Smooth muscle cell (in vitro differentiated cells): ENCODE measurements around the gene RNF141. TPM values are rescaled to one million over a fixed set of nuclear protein-coding genes. Genes with fewer than 3 reads are reported as not detected.

ENCODE experiments used
- DNase-seq: peaks from one replicate; lab custom pipeline; 2025; ENCODE audit not compliant: unreplicated experiment; lab: John Stamatoyannopoulos, UW
- H2AFZ ChIP-seq: fragments of 200-600 bp; sonication (generic); 2 replicates; pipeline ENCODE4 v1.6.0; 2016; ENCODE audit warnings: antibody characterized with exemption, low read depth, mild to moderate bottlenecking
- H3F3A ChIP-seq: fragments of 200-600 bp; sonication (generic); 2 replicates; pipeline ENCODE4 v1.6.0; 2017; ENCODE audit warnings: antibody characterized with exemption, low read depth
- H3K27ac ChIP-seq: fragments of 200-600 bp; sonication (generic); 2 replicates; pipeline ENCODE4 v1.5.1; 2016; ENCODE audit warnings: low read depth, mild to moderate bottlenecking
- H3K27me3 ChIP-seq: fragments of 200-600 bp; sonication (generic); 2 replicates; pipeline ENCODE4 v1.6.1; 2016; ENCODE audit warnings: low read depth, mild to moderate bottlenecking
- H3K36me3 ChIP-seq: fragments of 200-600 bp; sonication (generic); 2 replicates; pipeline ENCODE4 v1.5.1; 2016; ENCODE audit warnings: low read depth
- H3K4me1 ChIP-seq: fragments of 200-600 bp; sonication (generic); 2 replicates; pipeline ENCODE4 v1.5.1; 2016; ENCODE audit warnings: low read depth
- H3K4me2 ChIP-seq: fragments of 200-600 bp; sonication (generic); 2 replicates; pipeline ENCODE4 v1.6.0; 2016; ENCODE audit warnings: mild to moderate bottlenecking
- H3K4me3 ChIP-seq: fragments of 200-600 bp; sonication (generic); 2 replicates; pipeline ENCODE4 v1.5.1; 2016; ENCODE audit warnings: mild to moderate bottlenecking
- H3K79me2 ChIP-seq: fragments of 200-600 bp; sonication (generic); 2 replicates; pipeline ENCODE4 v1.6.0; 2016; ENCODE audit warnings: low read depth, mild to moderate bottlenecking
- H3K9ac ChIP-seq: fragments of 200-600 bp; sonication (generic); 2 replicates; pipeline ENCODE4 v1.6.0; 2016; ENCODE audit warnings: low read depth
- H3K9me3 ChIP-seq: fragments of 200-600 bp; sonication (generic); replicated peaks from 2 replicates; pipeline ENCODE4 v1.5.1; 2016; ENCODE audit warnings: low read depth
- H4K20me1 ChIP-seq: fragments of 200-600 bp; sonication (generic); 2 replicates; pipeline ENCODE4 v1.6.0; 2016; ENCODE audit warnings: low read depth
- WGBS: methylation state at CpG from one replicate; pipeline ENCODE4 v1.1.7; 2016; ENCODE audit warnings: low lambda C conversion rate; 5-methylcytosine and 5-hydroxymethylcytosine counted together
- polyA plus RNA-seq: library from polyadenylated mRNA; unstranded; fragments of >200 nt; fragmentation: Nextera tagmentation; extraction: Ambion mirVana; gene quantifications from 2 replicates; pipeline ENCODE4 v1.2.1, GENCODE V29; 2016
- total RNA-seq: library from RNA; depleted of rRNA; stranded (reverse); fragments of >200 nt; gene quantifications from 2 replicates; pipeline ENCODE4 v1.2.3, GENCODE V29; 2014
- TF ChIP-seq, protein P1 (sequence below): fragments of 200-600 bp; sonication (generic); IDR thresholded peaks from 2 replicates; pipeline ENCODE4 v1.5.1; 2017; ENCODE audit warnings: borderline replicate concordance, mild to moderate bottlenecking, antibody characterized with exemption; ENCODE audit not compliant: insufficient read depth, poor library complexity, severe bottlenecking

The RNF141 gene
- total and polyA plus RNA-seq, 2 experiments from 2014 or later: 16.2 to 24.4 TPM

DNA sequence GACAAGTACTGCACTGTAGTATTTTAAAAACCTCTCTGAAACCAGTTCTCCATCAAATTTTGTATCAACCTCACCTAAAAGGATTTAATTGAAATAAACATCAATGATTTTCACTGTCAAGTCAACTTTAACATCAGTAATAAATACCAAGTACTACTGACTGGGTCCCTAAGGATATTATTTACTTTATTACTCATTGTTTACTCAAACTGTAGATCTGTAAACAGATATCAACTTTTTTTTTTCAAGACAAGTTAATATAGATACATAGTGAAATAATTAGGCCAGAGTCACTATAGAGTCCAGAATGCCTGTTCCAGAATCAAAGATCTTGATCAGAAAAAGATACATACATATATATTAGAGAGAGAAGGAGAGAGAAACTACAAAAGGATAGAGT is 1.6 kb downstream of the RNF141 start:
- Histone ChIP-seq H3K36me3 (no peaks in the 10 kb centered on the region), H3K9ac (no peak overlapping the region), H3K79me2 (peaks cover 28% of the 10 kb centered on the region), H4K20me1 (peaks cover 8% of the 10 kb centered on the region), H3K9me3 (no peaks in the 10 kb centered on the region), H3K27ac (no peak overlapping the region), H2AFZ (no peak overlapping the region), H3K4me3 (no peak overlapping the region), H3K4me2 (peak overlapping the region; percentile 92), H3K4me1 (peaks cover 6% of the 10 kb centered on the region), H3F3A (no peaks in the 10 kb centered on the region), H3K27me3 (no peaks in the 10 kb centered on the region)
- DNase-seq: no peak
- TF ChIP-seq, protein P1, sequence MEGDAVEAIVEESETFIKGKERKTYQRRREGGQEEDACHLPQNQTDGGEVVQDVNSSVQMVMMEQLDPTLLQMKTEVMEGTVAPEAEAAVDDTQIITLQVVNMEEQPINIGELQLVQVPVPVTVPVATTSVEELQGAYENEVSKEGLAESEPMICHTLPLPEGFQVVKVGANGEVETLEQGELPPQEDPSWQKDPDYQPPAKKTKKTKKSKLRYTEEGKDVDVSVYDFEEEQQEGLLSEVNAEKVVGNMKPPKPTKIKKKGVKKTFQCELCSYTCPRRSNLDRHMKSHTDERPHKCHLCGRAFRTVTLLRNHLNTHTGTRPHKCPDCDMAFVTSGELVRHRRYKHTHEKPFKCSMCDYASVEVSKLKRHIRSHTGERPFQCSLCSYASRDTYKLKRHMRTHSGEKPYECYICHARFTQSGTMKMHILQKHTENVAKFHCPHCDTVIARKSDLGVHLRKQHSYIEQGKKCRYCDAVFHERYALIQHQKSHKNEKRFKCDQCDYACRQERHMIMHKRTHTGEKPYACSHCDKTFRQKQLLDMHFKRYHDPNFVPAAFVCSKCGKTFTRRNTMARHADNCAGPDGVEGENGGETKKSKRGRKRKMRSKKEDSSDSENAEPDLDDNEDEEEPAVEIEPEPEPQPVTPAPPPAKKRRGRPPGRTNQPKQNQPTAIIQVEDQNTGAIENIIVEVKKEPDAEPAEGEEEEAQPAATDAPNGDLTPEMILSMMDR: no peak

- H3K9me3 ChIP-seq: no peaks in the 10 kb centered on the region
- no peak overlapping the region for H3K27ac ChIP-seq
- no peak overlapping the region for H3K9ac ChIP-seq
- H3K27me3 ChIP-seq: no peaks in the 10 kb centered on the region
- H3K36me3 ChIP-seq: no peaks in the 10 kb centered on the region
- no peak overlapping the region for H3K4me2 ChIP-seq
- H3K4me1 ChIP-seq: peaks cover 6% of the 10 kb centered on the region
- peaks cover 28% of the 10 kb centered on the region for H3K79me2 ChIP-seq
- WGBS: 74% methylated on average over 1 of the region's 1 CpG
- TF ChIP-seq, protein P1: no peak
- H3F3A ChIP-seq: no peaks in the 10 kb centered on the region
- DNase-seq: no peak
- H4K20me1 ChIP-seq: peaks cover 8% of the 10 kb centered on the region
- H3K4me3 ChIP-seq: no peak overlapping the region
- H2AFZ ChIP-seq: no peak overlapping the region
These were observed 2.1 kb downstream of the RNF141 start for GRCh38 chr11:10538924-10539323.

GRCh38 chr11:10537600-10537999 is 3.4 kb downstream of the RNF141 start:
- no peak overlapping the region for H3K9ac ChIP-seq
- H2AFZ ChIP-seq: no peak overlapping the region
- peaks cover 28% of the 10 kb centered on the region for H3K79me2 ChIP-seq

DNA sequence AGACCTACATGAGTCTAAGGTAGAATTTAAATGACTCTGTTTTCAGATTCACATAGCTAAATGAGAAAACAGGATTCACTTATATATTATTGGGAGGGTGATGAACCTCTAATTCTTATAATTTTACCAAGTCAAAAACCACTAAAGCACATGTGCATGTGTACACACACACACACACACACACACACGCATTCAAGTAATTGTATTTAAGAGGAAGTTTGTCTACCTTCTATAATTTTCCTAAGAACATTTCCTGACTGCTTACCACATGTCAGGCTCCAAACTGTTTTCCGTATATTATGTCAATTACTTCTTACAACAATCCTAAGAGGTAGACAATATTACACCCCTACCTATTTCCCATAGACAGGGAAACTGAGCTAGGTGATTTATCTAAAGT is 6.7 kb downstream of the RNF141 start:
- H3K4me3 ChIP-seq: no peak overlapping the region
- no peaks in the 10 kb centered on the region for H3K9me3 ChIP-seq
- no peak overlapping the region for H3K4me2 ChIP-seq
- H3K36me3 ChIP-seq: peaks cover 6% of the 10 kb centered on the region
- no peak overlapping the region for H3K27ac ChIP-seq
- H3K4me1 ChIP-seq: no peaks in the 10 kb centered on the region
- H3K9ac ChIP-seq: no peak overlapping the region
- H3K27me3 ChIP-seq: no peaks in the 10 kb centered on the region
- peaks cover 21% of the 10 kb centered on the region for H3K79me2 ChIP-seq
- DNase-seq: no peak
- 93% methylated on average over 2 of the region's 2 CpGs for WGBS
- H4K20me1 ChIP-seq: peaks cover 8% of the 10 kb centered on the region
- TF ChIP-seq, protein P1: no peak
- no peaks in the 10 kb centered on the region for H3F3A ChIP-seq
- H2AFZ ChIP-seq: no peak overlapping the region

More at GRCh38 chr11:10537600-10537999, 3.4 kb downstream of the RNF141 start:
- TF ChIP-seq, protein P1: no peak
- no peak for DNase-seq
- Histone ChIP-seq H4K20me1 (peaks cover 8% of the 10 kb centered on the region), H3K4me2 (no peak overlapping the region), H3K27me3 (no peaks in the 10 kb centered on the region), H3K4me3 (no peak overlapping the region), H3K36me3 (no peaks in the 10 kb centered on the region), H3F3A (no peaks in the 10 kb centered on the region), H3K4me1 (peaks cover 6% of the 10 kb centered on the region), H3K27ac (no peak overlapping the region), H3K9me3 (no peaks in the 10 kb centered on the region)
